PC-3 (cell line): Measurements from ENCODE around the gene DLEC1. TPM values are rescaled to one million over a fixed set of nuclear protein-coding genes. Genes with fewer than 3 reads are reported as not detected.

ENCODE experiments used
- ATAC-seq: fragments of 200-7000 bp; cut with Tn5 transposase; 2 replicates; pipeline ENCODE4 v1.9.1; 2020; ENCODE audit warnings: mild to moderate bottlenecking, moderate library complexity
- BruUV-seq: library from RNA; stranded (reverse); fragments of 400-500 nt; replicated peaks from 2 replicates; lab custom pipeline; 2021; lab: Mats Ljungman, UMichigan
- CTCF ChIA-PET: fragments of 300-600 bp; sonication (Branson Sonifier 250); formaldehyde crosslinking; loops from one replicate; lab custom pipeline; 2022; ENCODE audit warnings: antibody characterized with exemption; lab: Charles Lee
- POLR2A ChIA-PET: fragments of 300-600 bp; sonication (Branson Sonifier 250); formaldehyde crosslinking; loops from one replicate; lab custom pipeline; 2022; ENCODE audit warnings: antibody characterized with exemption; ENCODE audit not compliant: unreplicated experiment; lab: Charles Lee
- DNase-seq: peaks from one replicate; pipeline ENCODE4 v3.0.0-alpha.2; 2015
- H2AFZ ChIP-seq: fragments of 300-600 bp; sonication (generic); 2 replicates; pipeline ENCODE4 v1.6.0; 2016; ENCODE audit warnings: antibody characterized with exemption, low read length
- H3F3A ChIP-seq: fragments of 300-600 bp; sonication (generic); one replicate; pipeline ENCODE4 v1.6.0; 2017; ENCODE audit warnings: antibody characterized with exemption, low read length, control low read depth, mild to moderate bottlenecking; ENCODE audit not compliant: unreplicated experiment
- H3K27ac ChIP-seq: fragments of 300-600 bp; sonication (generic); 2 replicates; pipeline ENCODE4 v1.5.1; 2016; ENCODE audit warnings: mild to moderate bottlenecking, low read length
- H3K27me3 ChIP-seq: fragments of 300-600 bp; sonication (generic); 2 replicates; pipeline ENCODE4 v1.6.1; 2016; ENCODE audit warnings: low read length, mixed read lengths
- H3K36me3 ChIP-seq: fragments of 300-600 bp; sonication (generic); 2 replicates; pipeline ENCODE4 v1.6.1; 2016; ENCODE audit warnings: low read depth, mixed run types, low read length, mixed read lengths
- H3K4me1 ChIP-seq: fragments of 300-600 bp; sonication (generic); 2 replicates; pipeline ENCODE4 v1.5.1; 2016; ENCODE audit warnings: low read length; ENCODE audit not compliant: insufficient read depth
- H3K4me2 ChIP-seq: fragments of 300-600 bp; sonication (generic); 2 replicates; pipeline ENCODE4 v1.6.0; 2016; ENCODE audit warnings: low read length
- H3K4me3 ChIP-seq: fragments of 300-600 bp; sonication (generic); 2 replicates; pipeline ENCODE4 v1.5.1; 2016; ENCODE audit warnings: mild to moderate bottlenecking, low read length, mixed read lengths
- H3K79me2 ChIP-seq: fragments of 300-600 bp; sonication (generic); 2 replicates; pipeline ENCODE4 v1.6.1; 2017; ENCODE audit warnings: low read length, mixed read lengths
- H3K9ac ChIP-seq: fragments of 300-600 bp; sonication (generic); 2 replicates; pipeline ENCODE4 v1.6.0; 2016; ENCODE audit warnings: mild to moderate bottlenecking, low read length
- H3K9me2 ChIP-seq: fragments of 300-600 bp; sonication (generic); replicated peaks from 2 replicates; pipeline ENCODE4 v1.6.1; 2016; ENCODE audit warnings: mixed run types, low read length, mixed read lengths
- H3K9me3 ChIP-seq: fragments of 300-600 bp; sonication (generic); 2 replicates; pipeline ENCODE4 v1.6.1; 2016; ENCODE audit warnings: low read length, mixed read lengths
- H4K20me1 ChIP-seq: fragments of 300-600 bp; sonication (generic); 2 replicates; pipeline ENCODE4 v1.6.1; 2016; ENCODE audit warnings: low read length, mixed read lengths
- EZH2 ChIP-seq: fragments of 300-600 bp; sonication (generic); IDR thresholded peaks from one replicate; pipeline ENCODE4 v1.6.1; 2017; ENCODE audit warnings: antibody characterized with exemption, mild to moderate bottlenecking, low read length; ENCODE audit not compliant: unreplicated experiment
- EZH2phosphoT487 ChIP-seq: fragments of 300-600 bp; sonication (generic); IDR thresholded peaks from 2 replicates; pipeline ENCODE4 v1.6.1; 2018; ENCODE audit warnings: mild to moderate bottlenecking, antibody characterized with exemption, low read length, borderline replicate concordance
- intact Hi-C: fragments of 100-400 bp; cut with micrococcal nuclease; formaldehyde crosslinking; loops from 2 replicates; pipeline ENCODE4 v1.9.0; 2023
- total RNA-seq: library from RNA; depleted of rRNA; stranded (reverse); fragments of >200 nt; gene quantifications from 2 replicates; pipeline ENCODE4 v1.2.3, GENCODE V29; 2014
- TF ChIP-seq, protein P1 (sequence below): fragments of 300-600 bp; sonication (generic); conservative IDR thresholded peaks from 2 replicates; pipeline ENCODE4 v1.5.1; 2017; ENCODE audit warnings: antibody characterized with exemption, low read depth, mild to moderate bottlenecking, low read length

Gene DLEC1
- total RNA-seq, 1 experiment from 2014 or later, result not detected

DNA sequence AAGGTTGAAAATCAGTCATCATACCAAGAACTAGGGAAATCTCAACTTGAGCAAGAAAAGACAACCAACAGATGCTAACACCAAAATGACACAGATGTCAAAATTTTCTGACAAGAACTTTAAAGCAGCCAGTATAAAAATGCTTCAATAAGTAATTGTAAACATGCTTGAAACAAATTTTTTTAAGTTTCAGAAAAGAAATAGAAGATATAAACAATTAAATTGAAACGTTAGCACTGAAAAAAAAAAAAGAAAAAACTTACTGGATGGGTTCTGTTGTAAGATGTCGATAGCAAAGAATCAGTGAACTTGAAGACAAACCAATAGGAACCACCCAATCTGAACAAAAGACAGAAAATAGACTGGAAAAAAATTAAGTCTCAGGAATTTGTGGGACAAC lies 107.5 kb downstream of the DLEC1 start:
- Histone ChIP-seq H3K9me3 (no peaks in the 10 kb centered on the region), H4K20me1 (no peaks in the 10 kb centered on the region), H3K4me1 (peaks cover 19% of the 10 kb centered on the region), H3F3A (no peaks in the 10 kb centered on the region), H3K4me3 (no peak overlapping the region), H3K9ac (no peak overlapping the region), H3K27me3 (no peaks in the 10 kb centered on the region), H3K9me2 (no peaks in the 10 kb centered on the region), H3K79me2 (no peaks in the 10 kb centered on the region), H3K27ac (no peak overlapping the region), H3K4me2 (no peak overlapping the region), H2AFZ (no peak overlapping the region), H3K36me3 (no peaks in the 10 kb centered on the region)
- ChIA-PET POLR2A (no interaction called here), CTCF (no interaction called here)
- BruUV-seq, result no TSS peak
- DNase-seq, result no peak
- intact Hi-C loops, result no loop called here
- ATAC-seq, result no peak
- TF ChIP-seq EZH2phosphoT487 (no peak), EZH2 (no peak)
- TF ChIP-seq, protein P1, sequence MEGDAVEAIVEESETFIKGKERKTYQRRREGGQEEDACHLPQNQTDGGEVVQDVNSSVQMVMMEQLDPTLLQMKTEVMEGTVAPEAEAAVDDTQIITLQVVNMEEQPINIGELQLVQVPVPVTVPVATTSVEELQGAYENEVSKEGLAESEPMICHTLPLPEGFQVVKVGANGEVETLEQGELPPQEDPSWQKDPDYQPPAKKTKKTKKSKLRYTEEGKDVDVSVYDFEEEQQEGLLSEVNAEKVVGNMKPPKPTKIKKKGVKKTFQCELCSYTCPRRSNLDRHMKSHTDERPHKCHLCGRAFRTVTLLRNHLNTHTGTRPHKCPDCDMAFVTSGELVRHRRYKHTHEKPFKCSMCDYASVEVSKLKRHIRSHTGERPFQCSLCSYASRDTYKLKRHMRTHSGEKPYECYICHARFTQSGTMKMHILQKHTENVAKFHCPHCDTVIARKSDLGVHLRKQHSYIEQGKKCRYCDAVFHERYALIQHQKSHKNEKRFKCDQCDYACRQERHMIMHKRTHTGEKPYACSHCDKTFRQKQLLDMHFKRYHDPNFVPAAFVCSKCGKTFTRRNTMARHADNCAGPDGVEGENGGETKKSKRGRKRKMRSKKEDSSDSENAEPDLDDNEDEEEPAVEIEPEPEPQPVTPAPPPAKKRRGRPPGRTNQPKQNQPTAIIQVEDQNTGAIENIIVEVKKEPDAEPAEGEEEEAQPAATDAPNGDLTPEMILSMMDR, result no peak

GRCh38 chr3:38147421-38147820 lies 108.4 kb downstream of the DLEC1 start:
- Histone ChIP-seq H3K4me1 (peaks cover 18% of the 10 kb centered on the region), H2AFZ (no peak overlapping the region), H4K20me1 (no peaks in the 10 kb centered on the region), H3K9me2 (no peaks in the 10 kb centered on the region), H3K4me3 (no peak overlapping the region), H3F3A (no peaks in the 10 kb centered on the region), H3K9ac (no peak overlapping the region), H3K27me3 (no peaks in the 10 kb centered on the region), H3K9me3 (no peaks in the 10 kb centered on the region), H3K4me2 (no peak overlapping the region), H3K79me2 (no peaks in the 10 kb centered on the region), H3K27ac (no peak overlapping the region), H3K36me3 (no peaks in the 10 kb centered on the region)
- POLR2A ChIA-PET, result no interaction called here
- intact Hi-C loops, result no loop called here
- no peak for ATAC-seq
- CTCF ChIA-PET, result no interaction called here
- no peak for DNase-seq
- no TSS peak for BruUV-seq
- TF ChIP-seq EZH2phosphoT487, result no peak

DNA sequence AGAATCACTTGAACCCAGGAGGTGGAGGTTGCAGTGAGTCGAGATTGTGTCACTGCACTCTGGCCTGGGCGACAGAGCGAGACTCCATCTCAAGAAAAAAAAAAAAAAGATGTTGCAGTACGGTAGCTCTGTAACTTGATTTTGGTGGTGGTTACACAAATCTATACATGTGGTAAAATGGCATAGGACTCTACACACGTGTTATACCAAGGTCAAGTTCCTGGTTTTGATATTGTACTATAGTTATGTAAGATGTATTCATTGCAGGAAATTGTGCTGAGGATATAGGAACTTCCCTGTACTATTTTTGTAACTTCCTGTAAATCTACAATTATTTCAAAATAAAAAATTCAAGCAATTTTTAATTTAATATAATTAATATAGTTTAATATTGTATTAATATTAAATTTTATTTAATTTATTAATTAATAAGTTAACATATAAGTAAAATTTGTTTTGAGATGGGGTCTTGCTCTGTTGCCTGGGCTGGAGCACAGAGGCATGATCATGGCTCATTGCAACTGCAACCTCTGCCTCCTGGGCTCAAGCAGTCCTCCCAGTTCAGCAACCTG lies 109.4 kb downstream of the DLEC1 start:
- no peak for DNase-seq
- TF ChIP-seq, protein P1, result no peak
- no peak for TF ChIP-seq EZH2phosphoT487
- TF ChIP-seq EZH2, result no peak
- Histone ChIP-seq H3K79me2 (no peaks in the 10 kb centered on the region), H3F3A (no peaks in the 10 kb centered on the region), H4K20me1 (no peaks in the 10 kb centered on the region), H3K4me2 (no peak overlapping the region), H3K9me2 (no peaks in the 10 kb centered on the region), H3K27ac (no peak overlapping the region), H3K27me3 (no peaks in the 10 kb centered on the region), H3K9ac (no peak overlapping the region), H3K4me1 (peaks cover 25% of the 10 kb centered on the region), H3K36me3 (no peaks in the 10 kb centered on the region), H2AFZ (no peak overlapping the region), H3K4me3 (no peak overlapping the region), H3K9me3 (no peaks in the 10 kb centered on the region)
- no peak for ATAC-seq
- ChIA-PET CTCF (no interaction called here), POLR2A (no interaction called here)
- intact Hi-C loops, result no loop called here
- BruUV-seq, result no TSS peak
